ENCODE results near the gene STBD1. TPM values are rescaled to one million over a fixed set of nuclear protein-coding genes. Genes with fewer than 3 reads are reported as not detected.

The STBD1 gene
- total and polyA plus RNA-seq, 9 of the 15 experiments (the other 6 are each of a cell fraction or from before 2014, with no cell fraction given), result 0.08 to 0.64 (median 0.27) TPM; not detected in 2

GRCh38 chr4:76305971-76306881 is at the start of gene STBD1 (continued):
- TF ChIP-seq MGA (IDR thresholded peaks at IDR 0.05), result peak; percentile 56; the same call in 1 of the 2 replicates
- no peak for TF ChIP-seq ZNF511 (CRISPR knock-in tag; IDR thresholded peaks at IDR 0.05)
- TF ChIP-seq RBFOX2 (IDR thresholded peaks at IDR 0.05; ENCODE audit: low read depth, low read length), result peak; percentile 72
- no peak for TF ChIP-seq ZZZ3 (IDR thresholded peaks at IDR 0.05)
- TF ChIP-seq FOXA3 (CRISPR knock-in tag; conservative IDR thresholded peaks at IDR 0.05 in 1 of 2, IDR thresholded peaks at IDR 0.05 in 1 of 2), result no peak
- TF ChIP-seq ZNF175 (CRISPR knock-in tag; IDR thresholded peaks at IDR 0.05; ENCODE audit: low read depth), result no peak
- TF ChIP-seq STAT5B (CRISPR knock-in tag; IDR thresholded peaks at IDR 0.05), result no peak
- no peak for TF ChIP-seq ZSCAN29 (IDR thresholded peaks at IDR 0.05)
- TF ChIP-seq ZFX (CRISPR knock-in tag; IDR thresholded peaks at IDR 0.05), result peak; percentile 87
- no peak for TF ChIP-seq MEIS2 (IDR thresholded peaks at IDR 0.05; ENCODE audit: partially characterized antibody)
- TF ChIP-seq MCM2 (IDR thresholded peaks at IDR 0.05; ENCODE audit: low read depth), result no peak
- peak; percentile 54 for TF ChIP-seq POLR2A (conservative IDR thresholded peaks at IDR 0.05)
- no peak for TF ChIP-seq ILF3 (IDR thresholded peaks at IDR 0.05; ENCODE audit: borderline replicate concordance)
- TF ChIP-seq BMI1 (IDR thresholded peaks at IDR 0.05; ENCODE audit: low read length), result no peak
- TF ChIP-seq PHF20 (IDR thresholded peaks at IDR 0.05; ENCODE audit: partially characterized antibody), result peak; percentile 19
- TF ChIP-seq RUNX1 (IDR thresholded peaks at IDR 0.05; ENCODE audit: low read depth), result no peak
